HG02885 (cell line): ENCODE measurements around the gene TMEM232.
"Not testable (repeated sequence)": the region's sequence is repeated elsewhere in the genome, so short reads cannot be mapped to it uniquely, and the experiment has no call there.

Source experiments
- ATAC-seq: cut with Tn5 transposase; IDR thresholded peaks from one replicate; pipeline ENCODE4 v1.9.1; 2021; ENCODE audit warnings: mild to moderate bottlenecking; ENCODE audit not compliant: unreplicated experiment, poor library complexity

Gene TMEM232

GRCh38 chr5:110726249-110727024 is at the start of gene TMEM232:
Gene TMEM232, minus strand, starts transcription at chr5:110726671. Its CDS starts 59,319 bp downstream, at chr5:110667352.
- peak; percentile 100 for ATAC-seq

- ATAC-seq = no peak
These were observed 43.8 kb upstream of the TMEM232 start for GRCh38 chr5:110770286-110770685.

- ATAC-seq = no peak
These were observed 42.7 kb upstream of the TMEM232 start for GRCh38 chr5:110769000-110769681.

GRCh38 chr5:110768138-110768860 is 41.8 kb upstream of the TMEM232 start:
- no peak for ATAC-seq

- ATAC-seq = no peak
These were observed 33.7 kb upstream of the TMEM232 start for GRCh38 chr5:110760158-110760557.

- ATAC-seq = no peak
These were observed 30.8 kb upstream of the TMEM232 start for GRCh38 chr5:110757118-110757729.

GRCh38 chr5:110754181-110754580 is 27.7 kb upstream of the TMEM232 start:
- no peak for ATAC-seq

- no peak for ATAC-seq
These were observed 27.1 kb upstream of the TMEM232 start for GRCh38 chr5:110753600-110753999.

GRCh38 chr5:110752953-110753352 is 26.5 kb upstream of the TMEM232 start:
- peak; percentile 21 for ATAC-seq

GRCh38 chr5:110751902-110752762 is 25.7 kb upstream of the TMEM232 start:
- ATAC-seq = peak; percentile 97

GRCh38 chr5:110738812-110739651 is 12.6 kb upstream of the TMEM232 start, which contains the start of gene SLC25A46:
Gene SLC25A46, plus strand, starts transcription at chr5:110739007. Its CDS starts 113 bp downstream, at chr5:110739120.
- ATAC-seq = peak; percentile 96

- peak; percentile 63 for ATAC-seq
These were observed 12.0 kb upstream of the TMEM232 start for GRCh38 chr5:110738503-110738811.

GRCh38 chr5:110736753-110737152 is 10.3 kb upstream of the TMEM232 start:
- ATAC-seq = no peak

GRCh38 chr5:110735556-110735955 is 9.1 kb upstream of the TMEM232 start:
- no peak for ATAC-seq

- ATAC-seq = no peak
These were observed 7.6 kb upstream of the TMEM232 start for GRCh38 chr5:110734101-110734500.

- ATAC-seq = not testable (repeated sequence)
These were observed 5.0 kb upstream of the TMEM232 start for GRCh38 chr5:110731499-110731898.

- ATAC-seq = peak; percentile 56
These were observed 499 bp upstream of the TMEM232 start for GRCh38 chr5:110727025-110727314.

GRCh38 chr5:110718311-110718710 is 8.2 kb downstream of the TMEM232 start:
- ATAC-seq = no peak
